Measurements from ENCODE around the gene PTPRN2.

Gene PTPRN2

DNA sequence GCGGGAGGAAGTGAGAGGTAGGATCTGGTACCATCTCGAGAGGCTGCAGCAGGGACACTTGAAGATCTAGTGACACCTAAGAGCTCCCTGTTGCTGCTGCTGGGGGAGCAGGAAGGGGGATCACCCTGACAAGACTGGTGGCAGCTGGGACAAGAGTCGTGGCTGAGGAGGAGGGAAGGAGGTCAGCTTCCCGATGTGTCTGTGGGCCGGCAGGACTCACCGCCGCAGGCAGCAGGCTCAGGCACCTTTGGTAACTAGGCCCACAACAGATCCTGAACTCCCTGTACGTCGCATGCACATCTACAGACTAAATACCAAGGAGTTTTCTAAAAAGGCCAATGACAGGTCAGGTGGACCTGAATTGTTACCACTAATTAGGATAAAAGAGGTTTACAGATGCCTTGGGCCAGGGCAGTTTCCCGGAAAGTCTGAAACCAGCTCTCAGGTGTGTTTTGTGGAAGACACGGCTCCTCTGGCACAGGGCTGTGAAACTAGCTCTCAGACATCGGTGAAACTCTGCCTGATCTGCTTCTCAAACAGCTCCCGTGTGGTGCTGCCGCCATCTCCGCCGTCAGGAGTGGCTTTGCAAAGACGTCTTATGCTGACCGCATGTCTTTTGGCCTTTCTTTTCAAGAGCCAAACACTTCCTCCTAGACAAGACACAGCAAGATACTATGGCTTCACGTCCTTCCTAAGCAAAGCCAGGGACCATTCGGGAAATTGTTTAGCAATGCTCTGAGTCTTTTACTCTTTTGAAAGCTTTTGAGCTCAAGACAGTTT lies 609.7 kb downstream of the PTPRN2 start:
- DNase-seq = no peak

DNA sequence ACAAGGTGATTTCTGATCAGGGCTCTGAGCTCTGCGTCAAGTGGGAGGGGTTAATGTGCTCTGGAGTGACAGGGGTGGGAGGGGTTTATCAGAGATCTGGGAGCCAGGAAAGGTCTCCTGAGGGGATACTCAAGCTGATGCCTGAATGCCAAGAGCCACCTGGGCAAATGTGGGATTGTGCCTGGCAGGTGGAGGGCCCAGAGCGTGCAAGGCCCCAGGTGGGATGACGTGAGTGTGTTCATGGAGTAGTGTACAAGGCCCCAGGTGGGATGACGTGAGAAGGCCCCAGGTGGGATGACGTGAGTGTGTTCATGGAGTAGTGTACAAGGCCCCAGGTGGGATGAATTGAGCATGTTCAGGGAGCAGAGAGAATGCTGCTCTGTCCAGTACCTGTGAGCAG lies 610.3 kb downstream of the PTPRN2 start:
- DNase-seq = no peak

GRCh38 chr7:157976406-157976805 lies 611.2 kb downstream of the PTPRN2 start:
- DNase-seq = no peak

- DNase-seq = no peak
Measured at GRCh38 chr7:157975401-157976372, 611.9 kb downstream of the PTPRN2 start.

DNA sequence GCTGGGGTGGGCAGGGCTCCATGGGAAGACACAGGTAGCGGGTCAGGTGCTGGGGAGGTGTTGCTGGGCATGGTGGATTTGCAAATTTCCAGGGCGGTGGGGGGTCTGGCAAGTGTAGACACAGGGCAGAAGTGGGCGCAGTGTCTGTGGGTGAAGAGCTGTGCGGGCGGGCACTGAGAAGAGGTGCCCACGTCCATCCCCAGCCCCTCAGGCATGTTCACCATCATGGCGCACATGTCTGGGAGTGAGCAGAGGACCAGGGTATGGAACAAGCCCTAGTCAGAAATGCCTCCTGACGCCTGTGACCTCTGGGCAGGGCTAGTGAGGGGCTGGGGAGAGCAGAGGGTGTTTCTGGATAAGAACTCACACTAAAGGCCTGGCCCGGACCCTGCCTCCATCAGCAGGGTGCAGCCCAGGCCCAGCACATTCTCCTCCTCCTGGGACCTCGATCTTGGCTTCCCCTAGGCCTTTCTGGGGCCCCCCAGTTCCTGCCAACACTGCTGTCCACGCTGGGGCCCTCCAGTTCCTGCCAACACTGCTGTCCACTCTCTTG lies 612.9 kb downstream of the PTPRN2 start:
- no peak for DNase-seq

DNA sequence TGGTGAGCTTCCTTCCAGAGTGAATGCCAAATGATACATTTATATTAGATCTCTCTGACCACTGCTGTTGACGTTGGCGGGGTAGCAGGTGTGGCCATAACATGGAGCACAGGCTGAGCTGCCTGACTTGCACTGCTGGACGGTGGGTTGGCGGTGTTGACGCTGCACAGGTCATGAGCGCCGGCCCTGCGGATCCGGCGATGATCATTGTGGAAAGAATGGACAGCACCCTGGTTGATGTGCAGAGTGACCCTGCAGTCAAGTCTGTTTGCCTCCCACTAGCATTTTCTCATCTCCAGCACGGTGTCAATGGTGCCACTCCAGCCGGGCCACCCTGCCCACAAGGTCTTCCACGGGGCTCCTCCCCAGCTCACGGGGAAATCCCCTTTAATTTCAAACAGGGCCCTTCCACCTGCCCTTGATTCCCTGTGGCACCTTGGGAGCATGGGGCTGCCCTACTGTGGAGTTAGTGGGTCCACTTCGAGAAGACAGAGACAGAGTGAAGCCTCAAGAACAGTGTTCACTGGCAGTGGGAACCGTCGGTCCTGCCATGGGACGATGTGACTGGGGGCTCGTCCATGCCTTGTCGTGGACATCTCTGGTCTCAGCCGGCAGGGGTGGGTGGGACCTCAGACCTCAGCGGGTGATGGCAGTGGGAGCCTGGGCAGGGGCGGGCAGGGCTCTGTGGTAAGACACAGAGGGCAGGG lies 613.5 kb downstream of the PTPRN2 start:
- DNase-seq = no peak

DNA sequence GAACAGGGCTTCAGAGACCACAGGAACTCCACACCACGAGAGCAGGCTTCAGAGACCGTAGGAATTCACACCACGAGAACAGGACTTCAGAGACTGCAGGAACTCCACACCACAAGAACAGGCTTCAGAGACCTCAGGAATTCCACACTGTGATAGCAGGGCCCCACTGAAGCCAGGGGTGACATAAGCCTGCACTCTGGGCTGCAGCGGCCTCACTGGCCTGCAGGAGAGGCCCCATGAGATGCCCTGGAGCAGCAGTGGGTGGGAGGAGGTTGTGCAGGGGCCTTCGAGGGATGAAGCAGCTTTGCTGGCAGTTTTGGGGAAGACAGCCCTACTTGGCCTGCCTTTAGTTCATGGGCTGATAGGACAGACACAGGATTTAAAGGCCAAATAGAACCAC lies 614.7 kb downstream of the PTPRN2 start:
- no peak for DNase-seq

DNA sequence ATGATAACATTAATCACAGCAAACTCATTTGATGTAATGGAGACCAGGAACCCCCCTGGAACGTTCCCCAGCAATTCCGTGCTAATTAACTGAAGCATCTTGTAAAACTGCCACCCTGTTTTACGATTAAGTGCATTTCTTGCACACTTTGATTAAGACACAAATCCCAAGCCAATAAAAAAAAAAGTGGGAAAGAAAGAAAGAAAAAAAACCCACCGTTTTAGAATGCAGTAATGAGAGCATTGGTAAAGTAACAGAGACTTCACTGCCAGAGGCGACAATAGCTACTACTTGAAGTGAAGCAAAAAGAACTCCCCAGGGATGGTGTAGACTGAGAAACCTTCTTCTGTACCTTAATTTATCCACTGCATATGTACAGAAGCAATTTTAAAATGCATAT lies 616.1 kb downstream of the PTPRN2 start:
- DNase-seq = no peak

DNA sequence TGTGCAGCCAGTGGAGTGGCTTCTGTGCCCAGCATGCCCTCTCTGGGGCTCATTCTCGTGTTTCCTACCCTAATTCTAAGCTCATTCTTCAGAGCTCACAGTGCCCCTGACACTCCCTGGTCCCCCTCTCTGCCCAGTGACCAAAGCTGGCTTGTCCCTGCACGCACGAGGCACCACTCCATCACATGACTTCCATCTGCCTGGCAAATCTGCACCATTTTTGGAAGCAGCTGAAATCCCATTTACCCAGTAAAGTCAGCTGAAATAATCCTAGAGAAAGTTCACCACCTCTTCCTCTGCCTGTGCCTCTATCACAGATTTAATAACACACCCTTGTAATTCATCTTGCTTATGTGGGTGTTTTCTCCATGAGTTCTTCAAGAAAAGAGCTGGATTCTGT lies 616.9 kb downstream of the PTPRN2 start:
- no peak for DNase-seq

- DNase-seq = no peak
Measured at GRCh38 chr7:157969995-157970394, 617.6 kb downstream of the PTPRN2 start.

DNA sequence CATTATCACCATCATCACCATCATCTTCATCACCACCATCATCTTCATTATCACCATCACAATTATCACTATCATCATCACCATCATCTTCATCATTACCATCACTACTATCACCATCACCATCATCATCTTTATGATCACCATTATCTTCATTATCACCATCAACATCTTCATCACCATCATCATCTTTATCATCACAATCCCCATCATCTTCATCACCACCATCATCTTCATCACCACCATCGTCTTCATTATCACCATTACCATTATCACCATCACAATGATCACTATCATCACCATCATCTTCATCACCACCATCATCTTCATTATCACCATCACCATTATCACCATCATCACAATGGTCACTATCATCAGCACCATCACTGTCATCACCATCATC lies 621.1 kb downstream of the PTPRN2 start:
- no peak for DNase-seq

DNA sequence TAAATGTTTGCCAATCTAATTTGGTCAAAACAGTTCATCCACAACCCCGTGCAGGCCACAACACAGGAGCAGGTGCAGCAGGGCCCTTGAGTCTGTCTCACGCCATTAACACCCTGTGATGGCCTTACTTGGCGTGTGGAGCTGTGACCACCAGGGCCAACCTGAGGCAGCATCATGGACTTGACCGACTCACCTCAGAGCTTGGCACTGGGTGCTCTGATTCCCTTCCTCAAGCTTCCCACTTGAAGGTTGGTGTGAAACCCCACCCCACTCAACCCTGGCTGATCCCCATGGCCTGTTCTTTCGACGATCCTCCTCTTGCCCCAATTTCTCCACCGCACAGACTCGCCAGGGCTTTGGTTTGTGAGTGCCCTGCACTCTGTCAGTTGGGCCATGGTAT lies 623.1 kb downstream of the PTPRN2 start:
- no peak for DNase-seq

DNA sequence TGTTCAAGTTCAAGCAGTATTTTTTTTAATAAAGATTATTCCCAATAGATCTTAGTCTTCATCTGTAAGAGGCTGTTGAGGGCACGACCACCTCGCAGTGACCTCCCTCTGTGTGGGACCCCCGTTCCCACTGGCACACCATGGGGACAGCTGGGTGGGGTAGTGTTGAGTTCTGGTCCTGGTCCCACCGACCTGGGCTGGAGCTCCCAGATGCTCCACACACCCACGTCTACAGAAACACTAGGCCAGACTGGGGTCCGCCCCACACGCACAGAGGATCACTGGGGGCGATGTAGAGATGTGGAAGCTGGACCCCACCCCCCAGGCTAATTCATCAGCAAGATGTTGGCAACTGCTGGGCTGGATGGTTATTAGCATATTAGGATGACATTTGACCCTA lies 623.6 kb downstream of the PTPRN2 start:
- DNase-seq = no peak

DNA sequence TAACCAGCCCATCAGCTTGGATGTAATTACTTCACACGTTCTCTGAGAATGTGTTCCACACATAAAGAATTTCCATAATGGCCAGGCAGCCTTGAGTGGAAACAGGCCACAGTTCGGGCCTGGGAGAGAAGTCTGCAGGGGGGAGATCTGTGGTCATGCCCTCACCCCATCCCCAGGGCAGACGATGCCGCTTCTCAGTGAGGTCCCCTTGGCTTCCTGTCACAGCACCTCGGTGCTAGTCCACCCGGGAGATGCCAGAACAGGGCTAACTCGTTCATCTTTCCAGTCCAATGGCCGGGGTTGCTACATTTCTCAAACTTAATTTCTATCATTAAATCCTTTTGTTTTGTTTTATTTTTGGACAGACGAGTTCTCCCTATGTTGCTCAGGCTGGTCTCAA lies 624.1 kb downstream of the PTPRN2 start:
- no peak for DNase-seq

DNA sequence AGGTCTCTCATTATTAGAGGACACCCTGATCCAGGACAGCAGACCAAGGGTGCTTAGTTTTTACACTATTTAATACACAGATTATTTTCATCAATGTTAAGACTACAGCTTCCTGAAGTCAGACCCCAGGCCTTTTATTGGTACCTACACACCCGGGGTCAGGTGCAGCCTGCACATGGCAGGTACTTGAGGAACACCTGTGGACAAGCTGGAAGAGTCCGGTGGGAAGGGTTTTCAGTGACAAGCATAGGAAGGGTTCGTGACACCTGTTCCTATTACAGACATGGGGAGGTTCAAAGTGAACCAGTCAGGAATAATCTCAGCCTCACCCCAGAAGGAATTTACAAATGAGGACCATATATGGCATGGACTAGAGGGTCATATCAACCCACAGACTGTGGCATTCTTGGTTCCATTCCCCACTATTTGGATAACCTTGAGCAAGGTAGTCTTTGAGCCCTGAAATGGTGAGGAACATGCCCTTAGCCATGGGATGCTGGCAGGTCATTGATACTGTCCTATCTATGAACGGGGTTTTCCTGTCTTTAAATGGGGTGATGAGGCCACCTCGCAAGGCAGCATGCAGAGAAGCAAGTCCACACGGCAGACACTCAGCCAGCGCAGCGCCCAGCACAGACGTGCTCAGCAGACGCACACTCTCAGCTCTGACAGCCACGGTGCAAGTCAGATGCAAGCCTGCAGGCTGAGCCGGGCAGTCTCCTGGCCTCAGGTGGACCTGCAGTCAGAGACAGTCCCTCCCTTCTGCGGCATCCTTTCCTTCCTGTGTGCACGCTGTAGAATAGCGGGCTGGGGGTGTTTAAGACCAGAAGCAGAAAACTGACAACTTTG lies 624.9 kb downstream of the PTPRN2 start:
- DNase-seq = no peak

DNA sequence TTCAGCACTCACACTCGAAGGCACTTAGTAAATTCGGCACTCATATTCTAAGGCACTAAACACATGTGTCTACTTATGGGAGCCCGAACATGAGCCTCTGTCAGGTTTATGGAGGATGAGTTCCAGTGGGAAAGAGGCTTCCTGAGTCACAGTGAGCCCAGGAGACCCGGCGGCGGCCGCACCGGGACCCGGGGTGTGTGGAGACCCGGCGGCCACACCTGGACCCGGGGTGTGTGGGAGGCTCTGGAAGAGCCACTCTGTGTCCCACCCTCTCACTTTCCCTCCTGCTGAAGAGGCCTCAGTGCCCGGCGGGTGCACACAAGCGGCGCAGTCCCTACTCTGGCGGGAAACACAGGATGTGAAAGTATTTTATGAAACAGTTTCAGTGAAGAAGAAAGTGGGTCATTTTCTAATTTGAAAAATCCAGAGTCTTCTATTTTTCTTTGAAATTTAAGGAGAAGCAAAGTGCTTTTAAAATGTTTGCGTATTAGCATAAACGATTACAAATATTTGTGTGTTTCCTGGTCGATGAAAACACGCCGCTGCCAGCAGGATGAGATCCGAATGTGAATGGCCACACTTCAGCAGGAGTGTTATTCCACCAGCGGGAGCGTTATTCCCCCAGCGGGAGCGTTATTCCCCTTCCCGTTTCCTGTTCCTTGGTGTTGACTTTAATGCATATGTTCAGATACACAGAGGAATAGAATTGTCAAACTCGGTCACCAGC lies 625.7 kb downstream of the PTPRN2 start:
- no peak for DNase-seq

DNA sequence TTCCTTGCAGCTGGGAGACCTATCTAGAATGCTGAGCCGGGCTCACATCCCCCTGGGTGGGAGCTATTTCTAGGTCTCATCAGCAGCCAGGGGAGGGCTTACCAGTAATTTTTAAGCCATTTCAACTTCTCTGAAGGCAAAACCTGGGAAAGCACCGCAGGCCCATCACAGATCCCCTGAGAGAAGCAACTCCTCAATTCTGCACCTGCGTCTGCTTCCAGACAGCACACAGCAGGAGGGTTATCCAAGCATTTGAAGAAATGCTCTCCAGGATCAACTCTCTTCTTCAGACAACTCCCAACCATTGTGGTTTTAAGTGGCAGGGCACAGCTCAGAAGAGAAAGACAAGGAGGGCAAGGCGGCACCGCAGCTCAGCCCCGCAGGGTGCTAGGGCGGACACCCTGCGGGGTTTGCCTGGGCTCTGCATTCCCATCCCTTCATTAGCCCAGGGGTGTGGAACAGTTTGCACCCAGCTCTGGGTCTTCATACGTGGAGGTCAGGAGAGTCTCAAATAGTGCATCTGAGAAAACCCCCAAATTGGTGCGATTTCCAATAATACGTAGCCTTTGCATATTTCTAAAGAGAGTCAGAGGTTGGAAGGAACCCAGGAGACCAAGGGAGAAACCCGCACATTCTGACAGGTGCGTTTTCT lies 632.1 kb downstream of the PTPRN2 start:
- DNase-seq = peak; percentile 30

- no peak for DNase-seq
Measured at GRCh38 chr7:157954901-157955300, 632.7 kb downstream of the PTPRN2 start.

DNA sequence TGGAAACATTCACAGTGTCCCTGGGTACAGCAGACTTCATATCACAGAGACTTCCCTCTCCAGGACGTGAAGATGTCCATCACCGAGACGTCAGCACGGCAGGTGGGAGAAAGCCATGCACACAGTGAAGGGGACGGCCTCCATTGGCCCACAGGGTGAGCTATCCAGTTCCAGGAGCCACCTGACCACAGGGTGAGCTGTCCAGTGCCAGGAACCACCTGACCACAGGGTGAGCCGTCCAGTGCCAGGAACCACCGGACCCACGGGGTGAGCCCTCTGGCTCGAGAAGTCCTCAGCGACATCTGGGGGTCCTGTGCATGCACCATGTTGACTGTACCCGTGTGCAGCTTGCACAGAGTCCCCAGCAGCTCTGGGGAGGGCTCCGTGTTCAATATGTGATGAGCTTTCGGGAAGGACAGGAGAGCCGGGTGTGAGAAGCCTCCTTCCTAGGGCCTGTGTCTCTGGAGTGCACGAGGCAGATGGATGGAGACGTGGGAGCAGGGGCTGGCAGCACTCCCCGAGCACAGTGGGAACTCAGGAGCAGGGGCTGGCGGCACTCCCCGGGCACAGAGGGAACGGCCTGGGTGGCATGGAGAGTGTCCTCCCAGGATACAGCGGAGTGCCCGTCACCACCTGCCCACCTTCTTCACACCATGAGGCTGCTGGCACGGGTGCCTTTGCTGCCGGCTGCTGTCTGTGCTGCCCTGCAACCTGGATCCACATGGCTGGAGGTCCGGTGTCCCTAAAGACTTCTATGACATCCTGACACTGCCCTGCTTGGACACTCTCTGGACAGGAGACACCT lies 634.6 kb downstream of the PTPRN2 start:
- DNase-seq = no peak

Measured in NCI-H146 (cell line).